GM18520 (cell line): Measurements from ENCODE around the gene SMYD3.

Experiments used
- ATAC-seq: cut with Tn5 transposase; IDR thresholded peaks from one replicate; pipeline ENCODE4 v1.9.1; 2021; ENCODE audit not compliant: unreplicated experiment

Gene SMYD3

GRCh38 chr1:246117066-246117791 lies 389.9 kb downstream of the SMYD3 start:
- peak; percentile 72 for ATAC-seq

GRCh38 chr1:246114369-246114768 lies 392.7 kb downstream of the SMYD3 start:
- no peak for ATAC-seq

DNA sequence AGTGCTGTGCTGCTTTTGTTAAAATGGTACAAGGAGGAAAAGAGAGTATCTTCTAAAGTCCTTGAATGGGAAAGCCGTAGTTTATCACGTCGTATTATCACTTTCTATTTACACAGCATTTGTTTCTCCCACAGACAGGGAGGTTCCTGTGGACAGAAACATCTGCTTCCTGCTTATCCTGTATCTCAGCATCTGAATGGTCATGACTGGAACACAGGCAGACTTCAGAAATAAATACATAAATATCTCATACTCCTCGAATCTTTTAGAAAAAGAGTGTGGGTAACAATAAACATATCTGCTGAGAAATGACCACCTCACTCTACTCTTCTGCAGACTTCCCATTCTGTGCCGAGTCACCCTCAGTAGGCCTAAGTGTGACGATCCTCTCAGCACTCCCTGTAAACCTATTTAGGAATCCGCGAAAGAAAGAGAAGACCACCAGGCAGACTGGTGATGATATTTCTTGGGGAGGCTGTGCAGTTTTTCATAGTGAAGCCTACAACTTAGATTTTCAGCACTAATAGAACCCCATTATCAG lies 393.5 kb downstream of the SMYD3 start:
- ATAC-seq, result no peak

- no peak for ATAC-seq
These were observed 395.5 kb downstream of the SMYD3 start for GRCh38 chr1:246111570-246111969.

- no peak for ATAC-seq
These were observed 396.5 kb downstream of the SMYD3 start for GRCh38 chr1:246110343-246111219.

DNA sequence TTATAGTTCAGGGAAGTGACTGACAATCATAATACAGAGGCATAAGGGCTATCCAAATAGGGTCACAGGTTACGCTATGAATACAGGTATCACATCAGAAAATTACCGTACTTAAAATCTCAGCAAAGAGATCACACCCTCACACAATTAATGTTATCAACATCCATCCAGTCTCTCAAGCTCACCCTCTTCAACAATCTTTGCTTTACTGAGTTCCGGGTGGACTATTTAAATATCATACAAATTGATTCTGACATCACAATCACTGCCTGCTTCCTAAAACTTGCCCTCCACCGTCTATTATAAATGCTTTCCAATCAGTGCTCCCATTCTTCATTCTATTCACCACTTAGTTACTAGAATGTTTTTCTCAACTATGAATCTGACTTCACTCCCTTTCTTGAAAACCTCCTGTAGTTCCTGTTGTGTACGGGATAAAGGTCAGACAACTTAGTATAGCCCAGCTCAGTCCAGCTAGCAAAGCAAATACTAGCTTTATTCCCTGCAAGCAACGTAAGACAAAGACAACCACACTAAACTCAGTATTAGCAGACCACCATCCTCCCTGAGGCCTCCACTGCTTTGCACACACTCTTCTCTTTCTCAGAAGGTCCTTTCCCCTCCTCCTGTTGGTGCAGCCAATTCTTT lies 398.7 kb downstream of the SMYD3 start:
- no peak for ATAC-seq

GRCh38 chr1:246107516-246108277 lies 399.4 kb downstream of the SMYD3 start:
- ATAC-seq, result no peak

DNA sequence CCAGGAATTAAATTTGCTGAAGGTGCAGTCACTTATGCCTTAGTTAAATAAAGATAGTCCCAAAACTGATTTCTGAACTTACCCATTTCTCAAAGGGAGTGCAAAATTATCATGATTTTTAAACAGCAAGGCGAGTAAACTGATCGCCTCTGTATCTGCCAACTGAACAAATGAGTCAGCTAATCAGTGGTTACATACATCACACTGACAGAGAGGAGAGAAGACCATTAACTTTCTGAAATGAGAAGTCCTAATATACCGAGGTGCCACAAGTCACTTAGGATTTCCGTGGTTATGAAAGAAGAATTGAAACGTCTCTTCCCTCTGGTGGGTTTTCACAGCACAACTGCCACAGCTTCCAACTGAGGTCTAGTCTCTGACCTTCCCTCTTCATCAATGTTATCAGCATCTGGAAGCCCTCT lies 400.7 kb downstream of the SMYD3 start:
- ATAC-seq, result no peak

DNA sequence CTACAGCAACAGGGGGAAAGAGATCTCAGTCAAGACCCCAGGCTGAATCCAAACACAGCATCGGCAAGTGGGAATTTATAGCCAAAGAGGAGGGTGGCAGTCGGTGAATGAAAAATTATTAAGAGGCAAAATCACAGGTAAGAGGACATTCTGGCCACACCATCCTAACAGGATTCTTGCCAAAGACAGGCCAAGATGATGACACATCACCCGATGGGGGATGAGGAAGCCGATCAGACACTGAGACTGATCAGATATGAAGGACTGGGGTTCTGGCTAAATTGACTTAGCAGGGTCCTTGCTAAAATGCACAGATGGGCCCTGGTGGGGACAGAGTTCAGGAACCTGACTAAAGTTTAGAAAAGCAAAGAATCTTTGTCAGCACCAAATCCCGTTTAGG lies 402.2 kb downstream of the SMYD3 start:
- no peak for ATAC-seq

DNA sequence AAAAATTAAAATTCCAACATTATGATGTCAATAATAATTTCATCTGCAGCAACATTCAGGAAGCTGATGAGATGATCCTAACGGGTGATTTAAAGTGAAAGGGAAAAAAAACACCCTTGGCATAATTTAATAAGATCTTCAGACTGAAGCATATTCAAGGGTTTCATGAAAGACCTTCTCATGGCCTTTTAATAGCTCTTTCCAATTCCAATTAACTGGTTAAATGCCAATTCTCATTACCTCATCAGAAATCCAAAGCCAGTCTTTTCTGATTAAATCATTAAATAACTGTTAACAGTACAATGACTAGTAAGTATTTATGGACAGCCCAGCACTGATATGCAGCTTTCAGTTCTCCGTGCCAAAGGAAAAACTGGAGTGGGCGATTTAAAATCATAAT lies 407.5 kb downstream of the SMYD3 start:
- no peak for ATAC-seq

GRCh38 chr1:246096356-246096755 lies 410.7 kb downstream of the SMYD3 start:
- no peak for ATAC-seq

DNA sequence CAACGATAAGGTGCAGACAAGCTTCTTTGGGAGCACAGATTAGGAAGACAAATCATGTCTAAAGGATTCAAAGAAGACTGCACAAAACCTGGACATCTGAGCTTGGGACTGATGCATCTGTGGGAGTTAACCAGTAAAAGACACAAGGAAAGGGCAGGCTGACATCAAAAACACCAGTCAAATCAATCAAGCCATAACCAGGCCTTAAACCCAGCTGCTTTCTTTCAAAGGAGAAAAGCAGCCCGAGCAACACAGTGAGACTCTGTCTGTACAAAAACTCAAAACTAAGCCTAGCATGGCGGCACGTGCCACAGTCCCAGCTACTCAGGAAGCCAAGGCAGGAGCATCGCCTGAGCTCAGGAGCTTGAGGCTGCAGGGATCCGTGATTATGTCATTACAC lies 411.6 kb downstream of the SMYD3 start:
- no peak for ATAC-seq

- no peak for ATAC-seq
These were observed 413.8 kb downstream of the SMYD3 start for GRCh38 chr1:246093230-246093629.

- no peak for ATAC-seq
These were observed 414.9 kb downstream of the SMYD3 start for GRCh38 chr1:246092136-246092535.

GRCh38 chr1:246091477-246091876 lies 415.6 kb downstream of the SMYD3 start:
- no peak for ATAC-seq

GRCh38 chr1:246086191-246086590 lies 420.9 kb downstream of the SMYD3 start:
- no peak for ATAC-seq

DNA sequence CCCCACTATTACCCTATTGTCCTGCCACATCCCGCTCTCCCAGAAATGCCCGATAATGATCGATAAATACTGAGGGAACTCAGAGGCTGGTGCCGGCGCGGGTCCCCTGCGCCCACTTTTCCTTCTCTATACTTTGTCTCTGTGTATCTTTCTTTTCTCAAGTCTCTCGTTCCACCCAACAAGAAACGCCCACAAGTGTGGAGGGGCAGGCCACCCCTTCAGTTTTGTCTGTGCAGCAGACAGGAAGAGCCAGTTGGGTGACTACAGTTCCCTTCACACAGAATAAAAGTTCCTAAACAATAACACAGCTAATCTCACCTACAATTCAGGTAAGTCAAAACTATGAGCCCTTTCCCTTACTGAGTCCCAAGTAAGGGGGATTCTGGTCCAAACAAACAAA lies 423.7 kb downstream of the SMYD3 start:
- ATAC-seq, result no peak

DNA sequence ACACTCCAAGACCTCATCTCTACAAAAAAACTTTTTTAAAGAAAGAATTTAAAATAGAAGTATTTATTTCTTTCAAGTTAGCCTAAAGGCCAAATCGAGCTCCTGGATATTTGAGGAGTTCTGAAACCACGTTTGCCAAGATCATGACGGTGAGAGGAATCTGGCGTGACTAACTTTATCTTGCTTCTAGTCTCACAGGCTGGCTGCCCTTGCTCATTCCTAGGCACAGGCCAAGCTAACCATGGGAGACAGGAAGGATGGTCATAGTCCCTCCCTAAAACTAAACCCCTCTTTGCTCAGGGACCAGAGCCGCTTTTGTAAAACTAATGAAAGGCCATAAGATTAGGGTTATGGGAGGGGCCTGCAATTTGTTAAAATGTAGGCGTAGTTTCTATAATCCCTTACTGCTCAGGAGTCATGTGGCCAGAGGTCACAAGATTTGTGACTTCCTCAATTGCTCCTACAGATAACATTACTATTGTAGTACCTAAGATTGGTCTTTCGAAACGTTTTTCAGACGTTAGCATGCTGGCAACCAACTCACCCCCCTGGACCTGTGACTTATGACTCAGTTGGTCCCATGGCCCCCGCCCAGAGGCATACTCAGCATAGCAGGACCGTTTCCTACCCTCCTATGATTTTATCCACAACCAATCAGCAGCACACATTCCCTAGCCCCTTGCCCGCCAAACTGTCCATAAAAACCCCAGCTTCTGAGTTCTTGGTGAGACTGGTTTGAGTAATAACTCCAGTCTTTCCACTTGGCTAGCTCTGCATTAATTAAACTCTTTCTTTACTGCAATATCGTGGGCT lies 425.0 kb downstream of the SMYD3 start:
- no peak for ATAC-seq

DNA sequence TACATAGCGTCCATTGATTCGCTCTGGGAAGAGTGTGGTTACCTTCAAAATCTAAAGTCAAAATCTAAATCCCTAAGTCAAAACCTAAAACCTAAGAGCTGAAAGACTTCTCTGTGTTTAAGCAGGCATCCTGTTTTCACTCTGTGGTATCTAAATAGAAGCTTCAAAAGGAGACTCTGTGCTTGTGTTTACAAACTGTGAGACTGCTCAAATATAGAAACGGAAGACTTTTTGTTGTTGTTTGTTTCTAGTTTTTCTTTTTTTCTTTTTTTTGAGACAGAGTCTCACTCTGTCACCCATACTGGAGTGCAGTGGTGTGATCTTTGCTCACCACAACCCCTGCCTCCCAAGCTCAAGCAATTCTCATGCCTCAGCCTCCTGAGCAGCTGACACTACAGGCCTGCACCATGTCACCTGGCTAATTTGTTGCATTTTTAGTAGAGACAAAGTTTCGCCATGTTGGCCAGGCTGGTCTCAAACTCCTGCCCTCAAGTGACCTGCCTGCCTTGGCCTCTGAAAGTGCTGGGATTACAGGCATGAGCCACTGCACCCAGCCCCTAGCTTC lies 425.9 kb downstream of the SMYD3 start:
- no peak for ATAC-seq

DNA sequence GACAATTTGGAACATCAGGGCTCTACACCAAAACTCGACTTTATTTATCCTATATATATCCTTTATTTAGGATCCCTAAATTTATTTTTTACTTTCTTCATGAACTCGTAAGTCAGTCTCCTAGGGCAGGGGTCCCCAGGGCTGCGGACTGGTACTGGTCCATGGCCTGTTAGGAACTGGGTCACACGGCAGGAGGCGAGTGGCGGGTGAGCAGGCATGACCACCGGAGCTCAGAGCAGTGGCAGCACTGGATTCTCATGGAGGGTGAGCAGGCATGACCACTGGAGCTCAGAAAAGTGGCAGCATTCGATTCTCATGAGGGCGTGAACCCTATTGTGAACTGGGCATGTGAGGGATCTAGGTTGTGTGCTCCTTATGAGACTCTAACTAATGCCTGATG lies 427.0 kb downstream of the SMYD3 start:
- ATAC-seq, result no peak
